Midbrain (tissue), 1 donor: ENCODE data around the gene RAB31.

Experiments used
- DNase-seq: peaks from one replicate; lab custom pipeline; 2025; lab: John Stamatoyannopoulos, UW

RAB31 gene

GRCh38 chr18:9694174-9694573 is 13.9 kb upstream of the RAB31 start:
- DNase-seq = no peak

GRCh38 chr18:9694952-9695495 is 13.1 kb upstream of the RAB31 start:
- no peak for DNase-seq

GRCh38 chr18:9695605-9696004 is 12.5 kb upstream of the RAB31 start:
- no peak for DNase-seq

- no peak for DNase-seq
Measured at GRCh38 chr18:9696112-9696511, 12.0 kb upstream of the RAB31 start.

GRCh38 chr18:9696701-9697100 is 11.4 kb upstream of the RAB31 start:
- no peak for DNase-seq

GRCh38 chr18:9697121-9697520 is 11.0 kb upstream of the RAB31 start:
- no peak for DNase-seq

- DNase-seq = no peak
Measured at GRCh38 chr18:9698497-9698896, 9.6 kb upstream of the RAB31 start.

- no peak for DNase-seq
Measured at GRCh38 chr18:9700261-9700796, 7.8 kb upstream of the RAB31 start.

- DNase-seq = no peak
Measured at GRCh38 chr18:9701609-9702349, 6.3 kb upstream of the RAB31 start.

GRCh38 chr18:9704233-9705118 is 3.6 kb upstream of the RAB31 start:
- no peak for DNase-seq

GRCh38 chr18:9705183-9705829 is 2.8 kb upstream of the RAB31 start:
- DNase-seq = no peak

GRCh38 chr18:9706081-9706935 is 1.8 kb upstream of the RAB31 start:
- no peak for DNase-seq

- DNase-seq = no peak
Measured at GRCh38 chr18:9707381-9708056, 582 bp upstream of the RAB31 start.

GRCh38 chr18:9708434-9709303 is 568 bp downstream of the RAB31 start:
- DNase-seq = no peak

- DNase-seq = no peak
Measured at GRCh38 chr18:9709304-9709877, 1.3 kb downstream of the RAB31 start.

GRCh38 chr18:9710037-9710436 is 1.9 kb downstream of the RAB31 start:
- no peak for DNase-seq

GRCh38 chr18:9711361-9712129 is 3.4 kb downstream of the RAB31 start:
- no peak for DNase-seq

- DNase-seq = no peak
Measured at GRCh38 chr18:9712130-9712577, 4.1 kb downstream of the RAB31 start.
